ENCODE measurements around the gene TTC7B.

TTC7B gene

GRCh38 chr14:90578283-90578985, 237.8 kb downstream of the TTC7B start:
- no peak for DNase-seq (ENCODE audit: low read depth in 1 of 2, low spot score in 1 of 2)

- no peak for DNase-seq (ENCODE audit: low read depth in 1 of 2, low spot score in 1 of 2)
These were observed 238.5 kb downstream of the TTC7B start for GRCh38 chr14:90577661-90578282.

- no peak for DNase-seq (ENCODE audit: low read depth in 1 of 2, low spot score in 1 of 2)
These were observed 239.1 kb downstream of the TTC7B start for GRCh38 chr14:90576981-90577660.

- no peak for DNase-seq (ENCODE audit: low read depth in 1 of 2, low spot score in 1 of 2)
These were observed 239.6 kb downstream of the TTC7B start for GRCh38 chr14:90576581-90576980.

- DNase-seq (ENCODE audit: low read depth in 1 of 2, low spot score in 1 of 2) = no peak
These were observed 240.4 kb downstream of the TTC7B start for GRCh38 chr14:90575781-90576180.

GRCh38 chr14:90575336-90575735, 240.9 kb downstream of the TTC7B start:
- no peak for DNase-seq (ENCODE audit: low read depth in 1 of 2, low spot score in 1 of 2)

- no peak for DNase-seq (ENCODE audit: low read depth in 1 of 2, low spot score in 1 of 2)
These were observed 241.8 kb downstream of the TTC7B start for GRCh38 chr14:90574188-90575131.

- no peak for DNase-seq (ENCODE audit: low read depth in 1 of 2, low spot score in 1 of 2)
These were observed 242.7 kb downstream of the TTC7B start for GRCh38 chr14:90573385-90574105.

- DNase-seq (ENCODE audit: low read depth in 1 of 2, low spot score in 1 of 2) = no peak
These were observed 243.6 kb downstream of the TTC7B start for GRCh38 chr14:90572441-90573150.

- DNase-seq (ENCODE audit: low read depth in 1 of 2, low spot score in 1 of 2) = no peak
These were observed 244.9 kb downstream of the TTC7B start for GRCh38 chr14:90571149-90571947.

- no peak for DNase-seq (ENCODE audit: low read depth in 1 of 2, low spot score in 1 of 2)
These were observed 245.8 kb downstream of the TTC7B start for GRCh38 chr14:90570461-90570860.

- no peak for DNase-seq (ENCODE audit: low read depth in 1 of 2, low spot score in 1 of 2)
These were observed 246.4 kb downstream of the TTC7B start for GRCh38 chr14:90569606-90570387.

GRCh38 chr14:90569201-90569600, 247.0 kb downstream of the TTC7B start:
- no peak for DNase-seq (ENCODE audit: low read depth in 1 of 2, low spot score in 1 of 2)

- no peak for DNase-seq (ENCODE audit: low read depth in 1 of 2, low spot score in 1 of 2)
These were observed 247.8 kb downstream of the TTC7B start for GRCh38 chr14:90568405-90568804.

- no peak for DNase-seq (ENCODE audit: low read depth in 1 of 2, low spot score in 1 of 2)
These were observed 248.2 kb downstream of the TTC7B start for GRCh38 chr14:90567991-90568390.

- DNase-seq (ENCODE audit: low read depth in 1 of 2, low spot score in 1 of 2) = no peak
These were observed 249.0 kb downstream of the TTC7B start for GRCh38 chr14:90567191-90567590.

GRCh38 chr14:90566481-90566880, 249.7 kb downstream of the TTC7B start:
- no peak for DNase-seq (ENCODE audit: low read depth in 1 of 2, low spot score in 1 of 2)

- no peak for DNase-seq (ENCODE audit: low read depth in 1 of 2, low spot score in 1 of 2)
These were observed 251.7 kb downstream of the TTC7B start for GRCh38 chr14:90564496-90564895.

Data from activated T-helper 1 cell treated with anti-CD3 and anti-CD28 coated beads, Interleukin-2, amount 50 U/mL, for 16 hours (primary cell).